BLaER1 treated with 17β-estradiol and CSF1 and Interleukin-3, amounts not matched to agents 10 nM and 100 nM (cell line): Measurements from ENCODE around the gene APCDD1.

Source experiments
- H3K27ac ChIP-seq, 11 experiments: shearing (Covaris generic); formaldehyde crosslinking; 2 replicates each; pipeline ENCODE4 v1.8.1; 2022
- H3K27me3 ChIP-seq, 11 experiments: shearing (Covaris generic); formaldehyde crosslinking; 2 replicates each; pipeline ENCODE4 v1.8.1; 2022
- H3K36me3 ChIP-seq, 11 experiments: shearing (Covaris generic); formaldehyde crosslinking; 2 replicates each; pipeline ENCODE4 v1.8.1; 2022
- H3K4me1 ChIP-seq, 10 experiments: shearing (Covaris generic); formaldehyde crosslinking; 2 replicates each; pipeline ENCODE4 v1.8.1; 2022
- H3K4me2 ChIP-seq, 11 experiments: shearing (Covaris generic); formaldehyde crosslinking; 2 replicates each; pipeline ENCODE4 v1.8.1; 2022
- H3K4me3 ChIP-seq, 10 experiments: shearing (Covaris generic); formaldehyde crosslinking; 2 replicates each; pipeline ENCODE4 v1.8.1; 2022
- H3K9ac ChIP-seq, 11 experiments: shearing (Covaris generic); formaldehyde crosslinking; 2 replicates each; pipeline ENCODE4 v1.8.1; 2022
- H3K9me3 ChIP-seq, 11 experiments: shearing (Covaris generic); formaldehyde crosslinking; replicated peaks in 1 of 11; 2 replicates each; pipeline ENCODE4 v1.8.1; 2022
- H4K20me1 ChIP-seq, 11 experiments: shearing (Covaris generic); formaldehyde crosslinking; 2 replicates each; pipeline ENCODE4 v1.8.1; 2022
- Cebpa-rat ChIP-seq, 11 experiments: shearing (Covaris generic); IDR thresholded peaks; 2 replicates each; pipeline ENCODE4 v1.8.1; 2022

Gene APCDD1

DNA sequence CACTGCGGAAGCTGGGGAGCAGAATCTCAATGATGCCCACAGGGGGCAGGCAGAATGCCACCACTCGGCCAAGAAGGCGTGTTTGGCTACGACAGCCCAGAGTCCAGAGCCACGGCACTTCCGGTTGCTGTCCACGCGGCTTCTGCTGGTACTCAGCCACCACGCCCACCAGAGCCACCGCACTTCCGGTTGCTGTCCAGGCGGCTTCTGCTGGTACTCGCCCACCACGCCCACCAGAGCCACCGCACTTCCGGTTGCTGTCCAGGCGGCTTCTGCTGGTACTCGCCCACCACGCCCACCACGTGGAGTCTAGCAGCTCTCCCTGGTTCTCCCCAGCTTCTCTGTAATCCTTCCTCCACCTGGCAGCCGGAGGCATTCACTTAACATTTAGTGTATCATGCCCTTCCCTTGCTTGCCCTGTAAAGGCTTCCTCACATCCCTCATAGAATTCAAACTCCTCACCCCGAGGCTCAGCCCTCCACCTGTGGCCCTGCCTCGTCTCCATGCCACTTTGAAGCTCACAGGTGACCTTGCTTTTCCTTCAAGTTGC, 40.1 kb upstream of the APCDD1 start:
- Histone ChIP-seq H3K4me1 (peaks cover 0 to 10% (median 7%) of the 10 kb centered on the region in 10 experiments; a peak in 8 of 20 replicates), H3K27ac (no peak overlapping the region), H4K20me1 (no peaks in the 10 kb centered on the region), H3K27me3 (no peaks in the 10 kb centered on the region), H3K36me3 (no peaks in the 10 kb centered on the region), H3K4me2 (peak overlapping the region in 5 of 11 experiments; percentile 9 to 22 (median 17); a peak in 5 of 22 replicates), H3K9ac (no peak overlapping the region), H3K9me3 (no peaks in the 10 kb centered on the region; a peak in 2 of 22 replicates), H3K4me3 (no peak overlapping the region)
- TF ChIP-seq Cebpa-rat (IDR thresholded peaks at IDR 0.05): no peak

DNA sequence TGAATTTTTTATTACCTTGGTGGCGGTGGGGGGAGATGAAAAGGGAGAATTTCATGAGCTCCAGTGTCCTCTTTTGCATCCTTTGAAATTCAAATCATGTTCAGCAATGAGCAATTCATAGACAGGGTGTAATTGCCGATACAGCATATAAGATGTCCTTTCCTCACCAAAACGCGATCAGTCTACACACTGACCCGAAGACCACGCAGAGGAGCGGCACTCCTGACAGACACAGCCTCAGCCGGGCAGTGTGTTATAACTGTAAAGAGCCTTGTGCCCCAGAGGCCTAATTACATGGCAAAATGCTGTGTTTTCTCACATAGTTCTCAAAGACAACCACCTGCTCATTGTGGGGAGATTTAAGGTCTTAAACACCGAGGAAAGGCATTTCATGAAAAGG, 38.4 kb upstream of the APCDD1 start:
- Histone ChIP-seq H3K9ac (no peak overlapping the region), H3K4me3 (no peak overlapping the region), H3K9me3 (peaks cover 0 to 13% (median 6%) of the 10 kb centered on the region in 11 experiments; a peak in 9 of 22 replicates), H4K20me1 (no peaks in the 10 kb centered on the region), H3K36me3 (no peaks in the 10 kb centered on the region), H3K4me2 (no peak overlapping the region), H3K27ac (no peak overlapping the region), H3K4me1 (peaks cover 0 to 15% (median 9%) of the 10 kb centered on the region in 10 experiments; a peak in 12 of 20 replicates), H3K27me3 (no peaks in the 10 kb centered on the region)
- TF ChIP-seq Cebpa-rat (IDR thresholded peaks at IDR 0.05): no peak

- Histone ChIP-seq H3K36me3 (no peaks in the 10 kb centered on the region), H3K4me1 (peaks cover 0 to 26% (median 20%) of the 10 kb centered on the region in 10 experiments; a peak in 17 of 20 replicates), H3K9me3 (peaks cover 0 to 13% (median 6%) of the 10 kb centered on the region in 11 experiments; a peak in 9 of 22 replicates), H3K4me2 (no peak overlapping the region), H3K9ac (no peak overlapping the region), H4K20me1 (no peaks in the 10 kb centered on the region), H3K4me3 (no peak overlapping the region), H3K27me3 (no peaks in the 10 kb centered on the region), H3K27ac (no peak overlapping the region)
- no peak for TF ChIP-seq Cebpa-rat (IDR thresholded peaks at IDR 0.05)
Observed at GRCh38 chr18:10417191-10417590, 37.2 kb upstream of the APCDD1 start.

- no peak overlapping the region for H3K4me3 ChIP-seq
- H4K20me1 ChIP-seq: no peaks in the 10 kb centered on the region
- no peaks in the 10 kb centered on the region for H3K36me3 ChIP-seq
- H3K9ac ChIP-seq: no peak overlapping the region
- H3K4me1 ChIP-seq: peaks cover 0 to 31% (median 25%) of the 10 kb centered on the region in 10 experiments; a peak in 17 of 20 replicates
- no peaks in the 10 kb centered on the region for H3K27me3 ChIP-seq
- H3K9me3 ChIP-seq: peaks cover 0 to 13% (median 6%) of the 10 kb centered on the region in 11 experiments; a peak in 9 of 22 replicates
- no peak for TF ChIP-seq Cebpa-rat (IDR thresholded peaks at IDR 0.05)
- H3K27ac ChIP-seq: no peak overlapping the region
- H3K4me2 ChIP-seq: no peak overlapping the region
Observed at GRCh38 chr18:10417664-10418063, 36.8 kb upstream of the APCDD1 start.

DNA sequence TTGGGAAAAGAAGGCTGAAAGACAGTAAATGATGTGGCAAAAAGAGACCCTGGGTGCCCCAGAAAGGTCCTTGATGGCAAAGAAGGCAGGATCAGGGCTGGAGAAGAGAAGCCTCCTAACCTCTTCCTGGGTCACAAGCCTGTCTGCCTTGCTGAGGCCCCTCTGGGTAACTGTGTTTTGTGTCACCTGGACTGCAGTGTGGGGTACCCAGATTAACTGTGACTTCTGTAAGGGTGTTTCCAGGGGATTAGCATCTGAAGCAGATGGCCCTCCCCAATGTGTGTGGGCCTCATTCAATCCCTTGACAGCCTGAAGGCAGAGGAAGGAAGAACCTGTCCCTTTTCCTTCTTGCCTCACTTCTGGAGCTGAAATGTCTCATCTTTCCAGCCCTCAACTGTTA, 35.6 kb upstream of the APCDD1 start:
- Histone ChIP-seq H3K4me3 (no peak overlapping the region), H3K4me1 (peaks cover 0 to 35% (median 31%) of the 10 kb centered on the region in 10 experiments; a peak in 17 of 20 replicates), H4K20me1 (no peaks in the 10 kb centered on the region), H3K4me2 (no peak overlapping the region), H3K27ac (no peak overlapping the region), H3K36me3 (no peaks in the 10 kb centered on the region), H3K27me3 (no peaks in the 10 kb centered on the region), H3K9me3 (peaks cover 0 to 13% (median 6%) of the 10 kb centered on the region in 11 experiments; a peak in 8 of 22 replicates), H3K9ac (no peak overlapping the region)
- TF ChIP-seq Cebpa-rat (IDR thresholded peaks at IDR 0.05): no peak

GRCh38 chr18:10419420-10420103, 34.9 kb upstream of the APCDD1 start:
- peaks cover 0 to 13% (median 6%) of the 10 kb centered on the region in 11 experiments; a peak in 8 of 22 replicates for H3K9me3 ChIP-seq
- H3K27ac ChIP-seq: no peak overlapping the region

GRCh38 chr18:10420561-10421352, 33.7 kb upstream of the APCDD1 start:
- H3K36me3 ChIP-seq: no peaks in the 10 kb centered on the region
- no peaks in the 10 kb centered on the region for H4K20me1 ChIP-seq
- H3K9me3 ChIP-seq: peaks cover 0 to 13% (median 6%) of the 10 kb centered on the region in 11 experiments; a peak in 8 of 22 replicates
- H3K9ac ChIP-seq: no peak overlapping the region
- H3K4me3 ChIP-seq: no peak overlapping the region
- H3K27ac ChIP-seq: peak overlapping the region in 5 of 11 experiments; percentile 24 to 71 (median 59); a peak in 7 of 22 replicates
- no peaks in the 10 kb centered on the region for H3K27me3 ChIP-seq
- peak overlapping the region in 8 of 11 experiments; percentile 49 to 73 (median 54); a peak in 11 of 22 replicates for H3K4me2 ChIP-seq
- peaks cover 10 to 51% (median 44%) of the 10 kb centered on the region in 10 experiments for H3K4me1 ChIP-seq
- no peak for TF ChIP-seq Cebpa-rat (IDR thresholded peaks at IDR 0.05)

More at GRCh38 chr18:10419420-10420103, 34.9 kb upstream of the APCDD1 start:
- H3K9ac ChIP-seq: no peak overlapping the region
- no peaks in the 10 kb centered on the region for H3K27me3 ChIP-seq
- no peak overlapping the region for H3K4me3 ChIP-seq
- no peaks in the 10 kb centered on the region for H3K36me3 ChIP-seq
- no peaks in the 10 kb centered on the region for H4K20me1 ChIP-seq
- peaks cover 6 to 41% (median 35%) of the 10 kb centered on the region in 10 experiments for H3K4me1 ChIP-seq
- TF ChIP-seq Cebpa-rat (IDR thresholded peaks at IDR 0.05): no peak
- H3K4me2 ChIP-seq: no peak overlapping the region

GRCh38 chr18:10421859-10422258, 32.6 kb upstream of the APCDD1 start:
- no peaks in the 10 kb centered on the region for H4K20me1 ChIP-seq
- no peaks in the 10 kb centered on the region for H3K27me3 ChIP-seq
- TF ChIP-seq Cebpa-rat (IDR thresholded peaks at IDR 0.05): no peak
- H3K4me3 ChIP-seq: no peak overlapping the region
- H3K27ac ChIP-seq: peak overlapping the region in 7 of 11 experiments; percentile 14 to 71 (median 54); a peak in 12 of 22 replicates
- peaks cover 0 to 13% (median 6%) of the 10 kb centered on the region in 11 experiments; a peak in 8 of 22 replicates for H3K9me3 ChIP-seq
- peak overlapping the region in 9 of 11 experiments; percentile 25 to 73 (median 54); a peak in 17 of 22 replicates for H3K4me2 ChIP-seq
- H3K4me1 ChIP-seq: peaks cover 10 to 51% (median 44%) of the 10 kb centered on the region in 10 experiments
- H3K36me3 ChIP-seq: no peaks in the 10 kb centered on the region
- 0 out of 22 replicates have a peak overlapping the region, but pooled peaks of 2 of the 11 experiments have one; percentile 6 to 25 for H3K9ac ChIP-seq
